ENCODE data around the gene GNA14.

- TF ChIP-seq CTCF (IDR thresholded peaks at IDR 0.05) = no peak
- no peak for TF ChIP-seq POLR2A (IDR thresholded peaks at IDR 0.05)
Measured at GRCh38 chr9:77423841-77424240, 224.3 kb downstream of the GNA14 start.

Measured in breast epithelium (tissue), 3 donors.